ENCODE results near the gene ZNF609.

ZNF609 gene

GRCh38 chr15:64694816-64695215 lies 234.4 kb downstream of the ZNF609 start:
- DNase-seq (ENCODE audit: extremely low read depth, low read depth) = no peak
- TF ChIP-seq, protein P1, sequence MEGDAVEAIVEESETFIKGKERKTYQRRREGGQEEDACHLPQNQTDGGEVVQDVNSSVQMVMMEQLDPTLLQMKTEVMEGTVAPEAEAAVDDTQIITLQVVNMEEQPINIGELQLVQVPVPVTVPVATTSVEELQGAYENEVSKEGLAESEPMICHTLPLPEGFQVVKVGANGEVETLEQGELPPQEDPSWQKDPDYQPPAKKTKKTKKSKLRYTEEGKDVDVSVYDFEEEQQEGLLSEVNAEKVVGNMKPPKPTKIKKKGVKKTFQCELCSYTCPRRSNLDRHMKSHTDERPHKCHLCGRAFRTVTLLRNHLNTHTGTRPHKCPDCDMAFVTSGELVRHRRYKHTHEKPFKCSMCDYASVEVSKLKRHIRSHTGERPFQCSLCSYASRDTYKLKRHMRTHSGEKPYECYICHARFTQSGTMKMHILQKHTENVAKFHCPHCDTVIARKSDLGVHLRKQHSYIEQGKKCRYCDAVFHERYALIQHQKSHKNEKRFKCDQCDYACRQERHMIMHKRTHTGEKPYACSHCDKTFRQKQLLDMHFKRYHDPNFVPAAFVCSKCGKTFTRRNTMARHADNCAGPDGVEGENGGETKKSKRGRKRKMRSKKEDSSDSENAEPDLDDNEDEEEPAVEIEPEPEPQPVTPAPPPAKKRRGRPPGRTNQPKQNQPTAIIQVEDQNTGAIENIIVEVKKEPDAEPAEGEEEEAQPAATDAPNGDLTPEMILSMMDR (IDR thresholded peaks at IDR 0.05; ENCODE audit: low read depth, low read length) = no peak

DNA sequence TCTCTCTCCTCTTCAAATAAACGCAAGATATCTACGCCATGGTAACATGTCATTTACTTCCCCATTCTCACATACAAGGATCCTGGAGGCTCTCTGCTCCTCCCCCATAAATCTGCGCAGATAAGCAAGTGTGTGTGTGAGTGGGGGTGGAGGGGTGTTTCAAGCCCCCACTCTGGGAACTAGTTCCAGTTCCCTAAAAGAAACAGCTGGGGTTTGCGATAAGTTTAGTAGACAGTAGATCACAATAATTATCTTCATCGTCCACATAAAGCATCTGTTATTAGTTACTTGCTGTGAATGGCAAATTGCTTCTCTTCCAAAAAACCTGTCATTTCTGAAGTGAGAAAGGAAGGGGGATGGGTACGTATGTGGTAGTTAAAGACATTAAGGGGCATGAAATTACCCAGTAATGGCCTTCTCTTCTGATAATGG lies 235.2 kb downstream of the ZNF609 start:
- DNase-seq (ENCODE audit: extremely low read depth, low read depth) = no peak
- TF ChIP-seq, protein P1 (IDR thresholded peaks at IDR 0.05; ENCODE audit: low read depth, low read length) = no peak

DNA sequence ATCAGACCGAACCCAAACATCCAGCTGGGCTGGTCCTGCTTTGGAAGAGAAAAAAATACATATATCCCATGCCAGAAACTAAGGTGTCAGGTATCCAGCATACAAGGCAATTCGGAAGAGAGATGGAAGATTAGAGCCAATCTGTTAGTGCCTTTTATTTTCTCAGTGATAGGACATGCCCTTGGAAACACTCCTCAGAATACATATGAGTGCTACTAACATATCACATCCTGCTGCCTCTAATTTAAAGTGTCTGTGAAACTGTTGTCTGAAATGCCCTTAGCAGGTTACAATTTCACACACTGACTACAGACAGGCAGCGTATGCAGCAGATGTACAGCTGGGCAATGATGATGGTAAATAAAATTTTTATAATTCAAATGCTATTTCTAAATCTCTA lies 236.1 kb downstream of the ZNF609 start:
- DNase-seq (ENCODE audit: extremely low read depth, low read depth) = no peak
- TF ChIP-seq, protein P1 (IDR thresholded peaks at IDR 0.05; ENCODE audit: low read depth, low read length) = no peak

- TF ChIP-seq, protein P1 (IDR thresholded peaks at IDR 0.05; ENCODE audit: low read depth, low read length) = no peak
- no peak for DNase-seq (ENCODE audit: extremely low read depth, low read depth)
These were observed 237.6 kb downstream of the ZNF609 start for GRCh38 chr15:64697911-64698369.

GRCh38 chr15:64698823-64699222 lies 238.4 kb downstream of the ZNF609 start:
- DNase-seq (ENCODE audit: extremely low read depth, low read depth) = no peak
- TF ChIP-seq, protein P1 (IDR thresholded peaks at IDR 0.05; ENCODE audit: low read depth, low read length) = no peak

- peak; percentile 23 for DNase-seq (ENCODE audit: extremely low read depth, low read depth)
- TF ChIP-seq, protein P1 (IDR thresholded peaks at IDR 0.05; ENCODE audit: low read depth, low read length) = no peak
These were observed 239.5 kb downstream of the ZNF609 start for GRCh38 chr15:64699751-64700388.

GRCh38 chr15:64701051-64701450 lies 240.7 kb downstream of the ZNF609 start:
- TF ChIP-seq, protein P1 (IDR thresholded peaks at IDR 0.05; ENCODE audit: low read depth, low read length) = no peak
- DNase-seq (ENCODE audit: extremely low read depth, low read depth) = no peak
